RPMI7951 (cell line): Measurements from ENCODE around the gene C2orf49. TPM values are rescaled to one million over a fixed set of nuclear protein-coding genes. Genes with fewer than 3 reads are reported as not detected.

Experiments used
- DNase-seq: peaks from one replicate; pipeline ENCODE4 v3.0.0-alpha.2; 2012; ENCODE audit warnings: low read depth
- total RNA-seq: library from RNA; depleted of rRNA; stranded (reverse); fragments of >200 nt; shearing (Covaris generic); gene quantifications from 2 replicates; pipeline ENCODE4 v1.2.3, GENCODE V29; 2014; rRNA removed

C2orf49 gene
- total RNA-seq = 21.7 and 26.2 TPM in 2 replicates

GRCh38 chr2:105337122-105338019 is at the start of gene C2orf49:
Gene C2orf49, plus strand, starts transcription at chr2:105337540. Its CDS starts 48 bp downstream, at chr2:105337588.
- DNase-seq = peak; percentile 83

GRCh38 chr2:105287692-105288091 is 49.6 kb upstream of the C2orf49 start:
- DNase-seq = peak; percentile 27

- DNase-seq = no peak
Observed at GRCh38 chr2:105288133-105288532, 49.2 kb upstream of the C2orf49 start.

- DNase-seq = no peak
Observed at GRCh38 chr2:105290981-105291660, 46.2 kb upstream of the C2orf49 start.

GRCh38 chr2:105291981-105292380 is 45.4 kb upstream of the C2orf49 start:
- no peak for DNase-seq

- DNase-seq = peak; percentile 41
Observed at GRCh38 chr2:105294046-105294445, 43.3 kb upstream of the C2orf49 start.

GRCh38 chr2:105294844-105295481 is 42.4 kb upstream of the C2orf49 start:
- peak; percentile 75 for DNase-seq

GRCh38 chr2:105296017-105296611 is 41.2 kb upstream of the C2orf49 start:
- no peak for DNase-seq

GRCh38 chr2:105297216-105297615 is 40.1 kb upstream of the C2orf49 start:
- no peak for DNase-seq

GRCh38 chr2:105298017-105298416 is 39.3 kb upstream of the C2orf49 start:
- no peak for DNase-seq

GRCh38 chr2:105299290-105299689 is 38.0 kb upstream of the C2orf49 start:
- no peak for DNase-seq

- DNase-seq = no peak
Observed at GRCh38 chr2:105301646-105302045, 35.7 kb upstream of the C2orf49 start.

- no peak for DNase-seq
Observed at GRCh38 chr2:105307146-105307545, 30.2 kb upstream of the C2orf49 start.

- no peak for DNase-seq
Observed at GRCh38 chr2:105307550-105307949, 29.8 kb upstream of the C2orf49 start.

- no peak for DNase-seq
Observed at GRCh38 chr2:105307962-105308361, 29.4 kb upstream of the C2orf49 start.

GRCh38 chr2:105308382-105309146 is 28.8 kb upstream of the C2orf49 start:
- DNase-seq = no peak

- DNase-seq = no peak
Observed at GRCh38 chr2:105309147-105309545, 28.2 kb upstream of the C2orf49 start.

- DNase-seq = no peak
Observed at GRCh38 chr2:105313877-105314276, 23.5 kb upstream of the C2orf49 start.

GRCh38 chr2:105315314-105315713 is 22.0 kb upstream of the C2orf49 start:
- DNase-seq = no peak

- no peak for DNase-seq
Observed at GRCh38 chr2:105317937-105318336, 19.4 kb upstream of the C2orf49 start.

GRCh38 chr2:105320651-105321215 is 16.6 kb upstream of the C2orf49 start:
- DNase-seq = no peak
